ENCODE results near the gene EXPH5. TPM values are rescaled to one million over a fixed set of nuclear protein-coding genes. Genes with fewer than 3 reads are reported as not detected.

EXPH5 gene
- total RNA-seq, 2 donors from 2014 or later: 32.2 to 41.8 TPM

DNA sequence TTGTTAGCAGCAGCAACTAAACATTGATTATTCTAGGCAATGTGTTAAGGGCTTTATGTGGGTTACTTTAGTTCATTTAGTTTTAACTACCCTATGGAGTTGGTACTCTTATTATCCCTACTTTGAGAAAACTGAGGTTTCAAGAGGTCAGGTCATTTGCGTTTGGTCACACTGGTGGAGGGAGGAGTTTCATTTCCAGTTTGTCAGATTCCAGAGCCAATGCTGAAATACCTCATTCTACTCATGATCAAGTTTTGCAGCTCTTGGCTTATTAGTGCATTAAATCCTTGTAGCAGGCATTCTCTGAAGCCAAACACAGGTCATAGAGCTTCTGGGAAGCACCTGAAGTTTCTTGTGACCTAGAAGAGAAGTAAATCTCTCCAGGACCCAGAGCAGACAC is 71.2 kb downstream of the EXPH5 start:
- no peaks in the 10 kb centered on the region for H3K9me3 ChIP-seq
- H3K27me3 ChIP-seq: no peaks in the 10 kb centered on the region
- H3K27ac ChIP-seq: no peak overlapping the region
- TF ChIP-seq, protein P1, sequence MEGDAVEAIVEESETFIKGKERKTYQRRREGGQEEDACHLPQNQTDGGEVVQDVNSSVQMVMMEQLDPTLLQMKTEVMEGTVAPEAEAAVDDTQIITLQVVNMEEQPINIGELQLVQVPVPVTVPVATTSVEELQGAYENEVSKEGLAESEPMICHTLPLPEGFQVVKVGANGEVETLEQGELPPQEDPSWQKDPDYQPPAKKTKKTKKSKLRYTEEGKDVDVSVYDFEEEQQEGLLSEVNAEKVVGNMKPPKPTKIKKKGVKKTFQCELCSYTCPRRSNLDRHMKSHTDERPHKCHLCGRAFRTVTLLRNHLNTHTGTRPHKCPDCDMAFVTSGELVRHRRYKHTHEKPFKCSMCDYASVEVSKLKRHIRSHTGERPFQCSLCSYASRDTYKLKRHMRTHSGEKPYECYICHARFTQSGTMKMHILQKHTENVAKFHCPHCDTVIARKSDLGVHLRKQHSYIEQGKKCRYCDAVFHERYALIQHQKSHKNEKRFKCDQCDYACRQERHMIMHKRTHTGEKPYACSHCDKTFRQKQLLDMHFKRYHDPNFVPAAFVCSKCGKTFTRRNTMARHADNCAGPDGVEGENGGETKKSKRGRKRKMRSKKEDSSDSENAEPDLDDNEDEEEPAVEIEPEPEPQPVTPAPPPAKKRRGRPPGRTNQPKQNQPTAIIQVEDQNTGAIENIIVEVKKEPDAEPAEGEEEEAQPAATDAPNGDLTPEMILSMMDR (IDR thresholded peaks at IDR 0.05): no peak
- no peaks in the 10 kb centered on the region for H3K4me1 ChIP-seq
- H3K9ac ChIP-seq (ENCODE audit: low read depth in 2 of 2, low read length in 2 of 2): no peak overlapping the region
- no peak overlapping the region for H3K4me3 ChIP-seq
- intact Hi-C loops (cut with DNase I): no loop called here
- DNase-seq: no peak
- H3K36me3 ChIP-seq: no peaks in the 10 kb centered on the region

DNA sequence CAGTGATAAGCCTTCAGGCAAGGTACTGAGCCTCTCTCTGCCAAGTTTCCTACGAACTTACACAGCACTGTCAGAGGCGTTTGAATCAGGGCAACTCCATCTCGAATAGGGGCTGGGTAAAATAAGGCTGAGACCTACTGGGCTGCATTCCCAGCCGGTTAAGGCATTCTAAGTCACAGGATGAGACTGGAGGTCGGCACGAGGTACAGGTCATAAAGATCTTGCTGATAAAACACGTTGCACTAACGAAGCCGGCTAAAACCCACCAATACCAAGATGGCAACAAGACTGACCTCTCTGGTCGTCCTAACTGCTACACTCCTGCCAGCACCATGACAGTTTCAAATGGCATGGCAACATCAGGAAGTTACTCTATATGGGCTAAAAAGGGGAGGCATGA is 75.0 kb downstream of the EXPH5 start:
- H3K4me1 ChIP-seq: no peaks in the 10 kb centered on the region
- intact Hi-C loops (cut with DNase I): no loop called here
- no peak overlapping the region for H3K9ac ChIP-seq (ENCODE audit: low read depth in 2 of 2, low read length in 2 of 2)
- H3K4me3 ChIP-seq: no peak overlapping the region
- no peak overlapping the region for H3K27ac ChIP-seq
- H3K36me3 ChIP-seq: no peaks in the 10 kb centered on the region
- H3K9me3 ChIP-seq: no peaks in the 10 kb centered on the region
- TF ChIP-seq, protein P1 (IDR thresholded peaks at IDR 0.05): no peak
- no peaks in the 10 kb centered on the region for H3K27me3 ChIP-seq
- no peak for DNase-seq

DNA sequence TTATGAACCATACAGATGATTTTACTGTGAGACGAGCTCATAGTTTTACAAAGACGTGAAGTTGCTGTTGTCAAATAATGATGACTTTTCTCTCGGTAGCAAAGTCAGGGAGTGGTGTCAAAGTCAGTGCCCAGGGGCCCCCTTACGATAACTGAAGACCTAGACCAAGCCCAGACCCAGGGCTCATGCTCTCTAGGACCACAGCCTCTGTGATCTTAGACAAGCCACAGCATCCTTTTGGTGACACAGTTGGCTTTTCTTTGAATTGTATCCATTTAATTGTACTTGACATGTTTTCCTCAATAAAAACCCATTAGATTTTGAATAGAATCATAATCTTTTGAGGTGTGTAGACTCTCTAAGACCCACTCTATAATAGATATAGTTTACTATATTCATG is 77.4 kb downstream of the EXPH5 start:
- Histone ChIP-seq H3K36me3 (no peaks in the 10 kb centered on the region), H3K4me1 (no peaks in the 10 kb centered on the region), H3K4me3 (no peak overlapping the region), H3K27ac (no peak overlapping the region), H3K9ac (ENCODE audit: low read depth in 2 of 2, low read length in 2 of 2) (no peak overlapping the region), H3K27me3 (no peaks in the 10 kb centered on the region), H3K9me3 (no peaks in the 10 kb centered on the region)
- intact Hi-C loops (cut with DNase I): no loop called here
- DNase-seq: no peak
- TF ChIP-seq, protein P1 (IDR thresholded peaks at IDR 0.05): no peak

DNA sequence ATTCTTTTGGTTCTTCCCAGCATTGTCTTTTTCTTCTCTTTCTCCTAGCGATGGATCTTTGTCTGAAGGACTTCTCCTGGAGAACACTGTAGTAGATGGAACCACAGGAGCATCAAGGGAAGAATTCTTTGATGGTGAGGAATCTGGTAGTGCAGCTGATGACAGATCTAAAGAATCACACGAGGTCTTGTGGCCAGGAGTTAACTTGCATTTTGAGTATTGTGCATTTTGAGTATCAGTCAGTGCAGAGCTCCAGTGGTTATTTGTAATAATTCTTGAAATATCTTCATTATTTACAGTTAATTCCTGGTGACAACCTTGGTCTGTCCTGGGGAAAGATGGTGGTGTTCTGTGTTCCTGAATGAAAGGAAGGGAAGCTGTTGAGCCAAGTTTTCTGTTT is 80.9 kb downstream of the EXPH5 start:
- H3K27me3 ChIP-seq: no peaks in the 10 kb centered on the region
- TF ChIP-seq, protein P1 (IDR thresholded peaks at IDR 0.05): no peak
- H3K4me3 ChIP-seq: no peak overlapping the region
- H3K9me3 ChIP-seq: no peaks in the 10 kb centered on the region
- no peaks in the 10 kb centered on the region for H3K4me1 ChIP-seq
- intact Hi-C loops (cut with DNase I): no loop called here
- DNase-seq: no peak
- H3K36me3 ChIP-seq: no peaks in the 10 kb centered on the region
- H3K27ac ChIP-seq: no peak overlapping the region
- H3K9ac ChIP-seq (ENCODE audit: low read depth in 2 of 2, low read length in 2 of 2): no peak overlapping the region

DNA sequence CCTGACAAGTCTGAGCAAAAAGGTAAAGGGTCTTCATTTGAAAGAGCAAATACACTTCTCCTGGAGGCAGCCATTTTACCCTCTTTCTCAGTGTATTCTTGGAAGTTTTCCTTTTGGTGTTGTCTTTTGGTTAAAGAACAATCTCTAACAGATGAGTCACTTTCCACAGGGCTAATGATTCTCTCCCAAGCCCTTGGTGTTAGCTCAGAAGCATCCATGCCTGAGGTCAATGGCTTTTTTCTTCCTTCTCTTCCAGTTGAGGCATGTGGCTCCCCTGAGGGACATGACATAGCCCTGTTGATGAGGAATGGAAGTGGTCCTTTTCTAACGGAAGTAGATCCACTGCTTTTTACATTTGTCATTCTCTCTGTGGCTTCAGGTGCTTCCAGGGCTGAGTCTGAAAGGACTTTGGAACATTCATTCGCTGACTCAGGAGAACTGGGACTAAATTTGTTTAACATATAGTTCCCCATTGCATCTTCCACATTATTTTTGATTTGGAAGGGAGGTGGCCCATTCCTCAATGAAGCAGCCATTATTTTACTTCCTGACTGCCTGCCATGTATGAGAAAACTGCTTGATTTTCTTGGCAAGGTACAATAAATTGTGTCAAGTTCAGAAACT is 81.6 kb downstream of the EXPH5 start:
- no peaks in the 10 kb centered on the region for H3K9me3 ChIP-seq
- no peak for DNase-seq
- H3K9ac ChIP-seq (ENCODE audit: low read depth in 2 of 2, low read length in 2 of 2): no peak overlapping the region
- no peaks in the 10 kb centered on the region for H3K27me3 ChIP-seq
- intact Hi-C loops (cut with DNase I): no loop called here
- no peaks in the 10 kb centered on the region for H3K36me3 ChIP-seq
- no peak overlapping the region for H3K27ac ChIP-seq
- no peaks in the 10 kb centered on the region for H3K4me1 ChIP-seq
- TF ChIP-seq, protein P1 (IDR thresholded peaks at IDR 0.05): no peak
- no peak overlapping the region for H3K4me3 ChIP-seq

All from colonic mucosa (tissue), 4 donors.